ENCODE measurements around the gene PDGFA.

The PDGFA gene

GRCh38 chr7:502296-502695 lies 17.4 kb downstream of the PDGFA start:
- H3K36me3 ChIP-seq (ENCODE audit: control insufficient read depth, insufficient read depth, low read length), result no peaks in the 10 kb centered on the region
- no peaks in the 10 kb centered on the region for H3K4me1 ChIP-seq
- H3K27ac ChIP-seq, result no peak overlapping the region

GRCh38 chr7:501526-501925 lies 18.1 kb downstream of the PDGFA start:
- Histone ChIP-seq H3K4me1 (no peaks in the 10 kb centered on the region), H3K36me3 (ENCODE audit: control insufficient read depth, insufficient read depth, low read length) (no peaks in the 10 kb centered on the region), H3K4me3 (ENCODE audit: low read depth, low read length) (no peak overlapping the region)

More at GRCh38 chr7:502296-502695, 17.4 kb downstream of the PDGFA start:
- no peaks in the 10 kb centered on the region for H3K79me2 ChIP-seq
- H3K4me3 ChIP-seq (ENCODE audit: low read depth, low read length), result no peak overlapping the region
- TF ChIP-seq CTCF (IDR thresholded peaks at IDR 0.05), result no peak
- H2AFZ ChIP-seq, result no peak overlapping the region
- no peak overlapping the region for H3K9ac ChIP-seq
- no peaks in the 10 kb centered on the region for H3K9me3 ChIP-seq (ENCODE audit: control insufficient read depth, low read length)
- no peak overlapping the region for H3K4me2 ChIP-seq (ENCODE audit: low read length)
- H3K27me3 ChIP-seq (ENCODE audit: control insufficient read depth, insufficient read depth, low read length), result no peaks in the 10 kb centered on the region

GRCh38 chr7:500521-501420 lies 18.9 kb downstream of the PDGFA start:
- H3K36me3 ChIP-seq (ENCODE audit: control insufficient read depth, insufficient read depth, low read length), result no peaks in the 10 kb centered on the region
- no peak for TF ChIP-seq CTCF (IDR thresholded peaks at IDR 0.05)
- no peak overlapping the region for H3K9ac ChIP-seq
- H2AFZ ChIP-seq, result no peak overlapping the region
- H3K27me3 ChIP-seq (ENCODE audit: control insufficient read depth, insufficient read depth, low read length), result no peaks in the 10 kb centered on the region
- H3K9me3 ChIP-seq (ENCODE audit: control insufficient read depth, low read length), result no peaks in the 10 kb centered on the region
- H3K4me1 ChIP-seq, result no peaks in the 10 kb centered on the region
- no peaks in the 10 kb centered on the region for H3K79me2 ChIP-seq
- H3K27ac ChIP-seq, result no peak overlapping the region
- no peak overlapping the region for H3K4me2 ChIP-seq (ENCODE audit: low read length)
- H3K4me3 ChIP-seq (ENCODE audit: low read depth, low read length), result no peak overlapping the region

More at GRCh38 chr7:501526-501925, 18.1 kb downstream of the PDGFA start:
- no peak overlapping the region for H3K9ac ChIP-seq
- no peak overlapping the region for H2AFZ ChIP-seq
- H3K27me3 ChIP-seq (ENCODE audit: control insufficient read depth, insufficient read depth, low read length), result no peaks in the 10 kb centered on the region
- H3K27ac ChIP-seq, result no peak overlapping the region
- no peaks in the 10 kb centered on the region for H3K79me2 ChIP-seq
- H3K9me3 ChIP-seq (ENCODE audit: control insufficient read depth, low read length), result no peaks in the 10 kb centered on the region
- TF ChIP-seq CTCF (IDR thresholded peaks at IDR 0.05), result no peak
- no peak overlapping the region for H3K4me2 ChIP-seq (ENCODE audit: low read length)

- Histone ChIP-seq H3K4me3 (ENCODE audit: low read depth, low read length) (no peak overlapping the region), H2AFZ (no peak overlapping the region), H3K9me3 (ENCODE audit: control insufficient read depth, low read length) (no peaks in the 10 kb centered on the region), H3K9ac (no peak overlapping the region), H3K36me3 (ENCODE audit: control insufficient read depth, insufficient read depth, low read length) (no peaks in the 10 kb centered on the region), H3K4me1 (no peaks in the 10 kb centered on the region), H3K79me2 (no peaks in the 10 kb centered on the region), H3K4me2 (ENCODE audit: low read length) (no peak overlapping the region), H3K27me3 (ENCODE audit: control insufficient read depth, insufficient read depth, low read length) (no peaks in the 10 kb centered on the region), H3K27ac (no peak overlapping the region)
- TF ChIP-seq CTCF (IDR thresholded peaks at IDR 0.05), result no peak
Observed at GRCh38 chr7:499853-500485, 19.7 kb downstream of the PDGFA start.
